ENCODE data around the gene CCDC159.

The CCDC159 gene

GRCh38 chr19:11397089-11397610 is 50.8 kb downstream of the CCDC159 start:
- no peak for DNase-seq

- no peak for DNase-seq
Measured at GRCh38 chr19:11399667-11400066, 53.3 kb downstream of the CCDC159 start.

GRCh38 chr19:11400798-11401197 is 54.5 kb downstream of the CCDC159 start:
- DNase-seq: no peak

GRCh38 chr19:11401808-11402543 is 55.7 kb downstream of the CCDC159 start:
- no peak for DNase-seq
